Right lung (tissue), 5 donors: ENCODE data around the gene SPON1. TPM values are rescaled to one million over a fixed set of nuclear protein-coding genes. Genes with fewer than 3 reads are reported as not detected.
"Not testable (repeated sequence)": the region's sequence is repeated elsewhere in the genome, so short reads cannot be mapped to it uniquely, and the experiment has no call there.

Experiments used
- DNase-seq, 2 donors: peaks; one replicate each; pipeline ENCODE4 v3.0.0-alpha.2; 2013
- polyA plus RNA-seq, 5 donors: library from polyadenylated mRNA; unstranded; fragments of 120-200 nt; gene quantifications; one replicate each; pipeline versions ENCODE4 v1.2.1 to v1.2.3, GENCODE V29; 2013; ENCODE audit warnings: inconsistent platforms in 1 of 5, low replicate concordance in 1 of 5; ENCODE audit not compliant: insufficient read length in 5 of 5, insufficient read depth in 1 of 5

Gene SPON1
- polyA plus RNA-seq, 5 donors: 79.0 to 120 (median 95.6) TPM

GRCh38 chr11:13972944-13973343, 10.4 kb downstream of the SPON1 start:
- DNase-seq: no peak

GRCh38 chr11:13974631-13975030, 12.1 kb downstream of the SPON1 start:
- DNase-seq: no peak

DNA sequence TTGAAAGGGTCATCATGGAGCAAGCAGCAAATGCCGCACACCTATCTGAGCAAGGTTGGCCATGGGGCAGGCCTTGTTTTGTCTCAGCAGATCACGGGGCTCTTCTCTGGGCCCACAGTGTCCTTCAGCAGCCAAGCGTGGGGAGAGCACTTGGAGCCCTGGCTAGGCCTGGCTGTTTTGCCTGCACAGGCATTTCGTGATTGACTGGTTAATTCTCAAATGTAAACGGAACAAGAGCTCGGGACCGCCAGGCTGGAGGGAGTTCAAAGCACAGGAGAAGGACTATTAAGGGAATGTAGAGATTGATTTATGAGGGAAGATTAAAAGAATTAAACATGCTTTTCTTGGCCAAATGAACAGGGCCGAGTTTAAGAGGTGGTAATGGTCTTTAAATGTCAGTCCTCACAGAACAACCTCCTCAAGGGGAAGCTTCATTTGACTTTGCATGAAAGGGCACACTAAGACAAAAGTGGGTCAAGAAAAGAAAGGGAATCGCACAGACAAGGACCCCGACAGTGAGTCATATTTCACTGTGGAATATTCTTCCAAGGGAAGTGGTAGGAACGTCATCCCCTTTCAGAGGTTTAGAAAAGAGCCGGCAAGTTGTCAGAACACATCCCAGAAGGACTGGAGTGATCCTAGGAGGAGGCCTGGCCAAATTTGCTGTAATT, 20.7 kb downstream of the SPON1 start:
- DNase-seq: peak in 1 of 2 donors; percentile 57

DNA sequence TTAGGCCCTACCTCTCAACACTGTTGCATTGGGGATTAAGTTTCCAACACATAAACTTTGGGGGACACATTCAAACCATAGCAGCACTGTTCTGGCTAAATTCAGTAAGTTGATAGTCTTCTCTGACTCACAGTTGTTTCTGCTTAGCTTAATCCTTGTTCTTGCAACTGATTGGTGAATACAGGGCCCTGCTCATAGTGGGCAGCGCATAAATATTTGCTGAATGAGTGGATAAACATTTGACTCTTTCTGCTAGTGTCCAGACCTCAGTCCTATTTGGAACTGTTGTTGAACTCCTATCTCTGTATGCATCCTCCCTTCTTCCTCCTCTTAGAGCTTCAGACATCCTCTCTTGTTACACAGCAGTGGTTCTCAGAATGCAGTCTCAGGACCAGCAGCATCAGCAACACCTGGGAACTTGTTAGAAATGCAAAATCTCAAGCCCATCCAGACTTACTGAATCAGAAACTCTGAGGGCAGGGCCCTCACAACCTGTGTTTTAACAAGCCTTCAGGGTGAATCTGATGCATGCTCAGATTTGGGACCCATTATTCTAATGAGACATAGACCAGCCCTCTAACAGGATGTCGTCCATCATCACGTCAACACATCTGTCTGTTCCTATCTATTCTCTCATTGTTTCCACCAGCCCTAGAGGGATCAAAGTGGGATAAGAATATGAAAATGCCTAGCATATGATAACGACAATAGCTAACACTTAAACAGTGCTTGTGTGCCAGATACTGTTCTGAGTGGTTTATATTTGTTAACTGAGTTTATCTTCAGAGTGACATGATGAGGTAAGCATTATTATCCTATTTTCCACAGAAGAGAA, 22.3 kb downstream of the SPON1 start:
- no peak for DNase-seq

DNA sequence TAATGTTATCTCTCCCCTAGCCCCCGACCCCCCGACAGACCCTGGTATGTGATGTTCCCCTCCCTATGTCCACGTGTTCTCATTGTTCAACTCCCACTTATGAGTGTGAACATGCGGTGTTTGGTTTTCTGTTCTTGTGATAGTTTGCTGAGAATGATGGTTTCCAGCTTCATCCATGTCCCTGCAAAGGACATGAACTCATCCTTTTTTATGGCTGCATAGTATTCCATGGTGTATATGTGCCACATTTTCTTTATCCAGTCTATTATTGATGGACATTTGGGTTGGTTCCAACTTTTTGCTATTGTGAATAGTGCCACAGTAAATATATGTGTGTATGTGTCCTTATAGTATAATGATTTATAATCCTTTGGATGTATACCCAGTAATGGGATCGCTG, 24.2 kb downstream of the SPON1 start:
- not testable (repeated sequence) for DNase-seq

- not testable (repeated sequence) for DNase-seq
Measured at GRCh38 chr11:13992158-13992856, 29.8 kb downstream of the SPON1 start.

DNA sequence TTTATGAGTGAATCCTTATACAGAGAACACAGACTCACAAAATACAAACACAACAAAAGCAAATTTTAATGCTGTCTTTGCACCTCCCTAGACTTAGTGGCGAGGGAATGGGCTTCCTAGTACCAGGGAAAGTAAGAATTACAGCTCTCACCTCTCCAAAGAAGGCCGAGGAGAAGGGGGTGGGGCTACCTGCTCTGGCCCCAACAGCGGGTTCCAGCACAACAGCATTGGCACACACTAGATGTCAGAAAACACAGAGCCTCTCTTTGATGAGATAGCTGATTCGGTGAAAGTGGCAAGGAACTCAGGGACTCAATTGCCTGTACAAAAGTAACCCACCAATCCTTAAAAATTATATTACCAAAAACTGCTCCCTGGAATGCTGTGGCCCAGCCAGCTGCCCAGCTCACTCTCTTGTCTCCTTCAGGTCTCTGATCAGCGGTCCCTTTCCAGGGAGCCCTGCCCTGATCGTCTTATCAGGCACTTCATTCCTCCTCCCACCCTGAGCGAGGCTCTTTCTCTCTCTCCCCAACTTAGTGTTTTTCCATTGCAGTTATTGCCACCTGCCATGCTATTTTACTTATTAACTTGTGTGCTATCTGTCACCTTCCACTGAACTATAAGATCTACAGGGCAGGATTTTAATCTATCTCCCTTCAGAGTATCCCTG, 30.7 kb downstream of the SPON1 start:
- DNase-seq: no peak

- no peak for DNase-seq
Measured at GRCh38 chr11:13997881-13998280, 35.4 kb downstream of the SPON1 start.

DNA sequence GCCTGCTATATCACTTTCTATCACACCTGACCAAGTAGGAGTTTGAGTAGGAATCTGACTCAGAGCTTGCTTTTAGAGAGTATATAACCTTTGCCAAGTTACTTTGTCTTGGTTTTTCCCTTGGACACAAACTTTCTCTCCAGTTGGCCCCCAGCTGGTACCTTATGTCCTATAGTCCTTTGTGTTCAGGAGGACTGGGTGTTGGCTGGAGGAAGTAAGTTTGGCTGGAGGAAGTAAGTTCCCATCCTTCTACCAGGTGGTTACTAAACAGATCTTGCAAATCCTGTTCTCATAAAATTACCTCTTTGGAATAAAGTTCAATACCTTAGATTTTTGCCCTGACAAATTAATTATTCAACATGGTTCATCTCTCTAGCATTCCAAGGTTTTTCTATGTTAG, 37.2 kb downstream of the SPON1 start:
- no peak for DNase-seq

- DNase-seq: no peak
Measured at GRCh38 chr11:14001597-14001996, 39.1 kb downstream of the SPON1 start.

DNA sequence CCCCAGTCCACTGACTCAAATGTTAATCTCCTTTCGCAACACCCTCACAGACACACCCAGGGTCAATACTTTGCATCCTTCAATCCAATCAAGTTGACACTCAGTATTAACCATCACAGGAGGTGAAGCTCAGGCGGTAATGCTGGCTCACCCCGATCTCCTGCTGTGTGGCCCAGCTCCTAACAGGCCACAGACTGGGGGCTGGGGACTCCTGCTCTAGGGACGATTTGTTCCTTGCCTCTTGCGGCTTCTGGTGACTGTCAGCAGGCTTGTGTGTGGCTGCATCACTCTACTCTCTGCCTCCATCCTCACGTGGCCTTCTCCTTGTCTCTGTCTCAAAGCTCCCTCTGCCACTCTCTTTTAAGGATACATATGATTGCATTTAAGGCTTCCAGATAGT, 45.0 kb downstream of the SPON1 start:
- DNase-seq: no peak

GRCh38 chr11:14010665-14011064, 48.1 kb downstream of the SPON1 start:
- DNase-seq: no peak

DNA sequence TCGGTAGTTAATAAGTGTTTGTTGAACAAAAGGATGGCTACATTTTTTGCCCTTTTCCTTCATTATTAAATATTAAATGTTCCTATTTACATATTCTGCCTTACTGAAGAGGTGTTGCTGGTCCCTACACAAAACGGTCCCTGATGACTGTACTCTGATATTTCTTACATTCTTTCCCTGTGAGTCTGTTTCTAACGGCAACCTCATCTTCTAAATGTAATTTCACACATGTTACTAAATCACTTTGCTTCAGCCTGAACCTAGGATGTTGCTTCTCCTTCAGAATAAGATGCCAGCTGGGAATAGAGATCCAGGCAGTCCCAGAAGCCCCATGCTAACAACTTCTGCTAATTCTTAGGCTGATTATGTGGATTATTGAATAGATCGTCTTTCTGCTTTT, 50.3 kb downstream of the SPON1 start:
- no peak for DNase-seq

DNA sequence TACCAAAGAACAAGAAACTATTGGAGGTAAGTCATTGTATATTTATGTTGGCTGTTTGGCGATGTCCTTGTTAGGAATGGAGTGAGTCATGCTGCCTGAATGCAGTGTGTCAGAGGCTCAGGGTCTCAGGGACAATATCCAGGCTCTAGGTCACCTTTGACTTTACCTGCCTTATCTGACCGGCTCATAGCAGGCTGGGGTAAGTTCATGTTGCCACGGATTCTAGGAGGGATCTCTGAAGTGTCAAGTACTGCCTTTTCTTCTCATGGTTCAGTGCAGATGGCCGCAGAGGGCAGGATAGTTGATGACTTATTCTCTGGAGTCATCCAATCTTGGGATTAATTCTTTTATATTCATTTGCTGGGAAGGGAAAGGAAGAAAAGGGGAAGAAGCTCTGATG, 53.2 kb downstream of the SPON1 start:
- DNase-seq: no peak

- no peak for DNase-seq
Measured at GRCh38 chr11:14018441-14018840, 55.9 kb downstream of the SPON1 start.

DNA sequence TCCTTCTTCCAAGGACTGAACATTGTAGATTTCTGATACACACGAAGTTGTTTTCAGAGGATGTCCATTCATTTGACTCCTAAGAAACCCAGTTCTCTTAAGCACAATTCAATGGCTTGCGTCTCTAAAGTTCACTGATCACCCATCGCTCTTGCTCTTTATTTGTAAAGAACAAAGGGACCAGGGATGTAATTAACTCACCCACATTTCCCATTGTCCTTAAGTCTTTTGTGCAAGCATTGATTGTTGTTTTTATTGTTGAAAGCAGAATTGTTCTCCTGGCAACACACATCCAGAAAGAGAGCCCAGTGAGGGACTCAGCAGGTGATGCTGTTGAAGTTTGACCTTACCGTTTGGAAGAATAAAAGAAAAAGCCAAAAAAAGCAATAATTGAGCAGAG, 59.2 kb downstream of the SPON1 start:
- no peak for DNase-seq

DNA sequence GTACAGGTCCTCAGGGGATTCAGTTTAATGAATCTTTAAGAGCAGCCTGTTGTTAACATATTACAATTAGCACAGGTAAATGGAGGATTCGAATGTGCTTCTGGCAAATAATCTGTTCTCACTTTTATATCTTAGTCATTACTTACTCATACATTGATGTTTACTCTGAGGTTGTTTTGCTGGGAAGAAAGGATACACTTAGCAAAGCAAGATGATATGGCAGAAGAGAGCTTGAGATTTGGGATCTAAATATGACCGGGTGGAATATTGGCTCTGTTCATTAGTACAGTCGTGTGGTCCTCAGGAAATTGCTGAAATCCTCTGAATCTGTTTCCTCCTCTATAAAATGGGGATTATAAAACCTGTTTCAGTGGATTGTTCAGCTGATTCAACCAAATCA, 59.7 kb downstream of the SPON1 start:
- no peak for DNase-seq

GRCh38 chr11:14022821-14023220, 60.3 kb downstream of the SPON1 start:
- DNase-seq: no peak

- DNase-seq: no peak
Measured at GRCh38 chr11:14026961-14027360, 64.4 kb downstream of the SPON1 start.

GRCh38 chr11:14027525-14027924, 65.0 kb downstream of the SPON1 start:
- DNase-seq: no peak

GRCh38 chr11:14029440-14029839, 66.9 kb downstream of the SPON1 start:
- DNase-seq: no peak
